Osteocyte (in vitro differentiated cells): ENCODE data around the gene XRCC2. TPM values are rescaled to one million over a fixed set of nuclear protein-coding genes. Genes with fewer than 3 reads are reported as not detected.

ENCODE experiments used
- DNase-seq: peaks from one replicate; pipeline ENCODE4 v3.0.0; 2021; ENCODE audit warnings: mixed read lengths; ENCODE audit not compliant: unreplicated experiment; ENCODE audit errors: extremely low spot score
- H3K27ac Mint-ChIP-seq: one replicate; pipeline ENCODE4 v1.8.0; 2021; ENCODE audit warnings: mild to moderate bottlenecking, mixed read lengths; ENCODE audit not compliant: unreplicated experiment
- H3K27me3 Mint-ChIP-seq: one replicate; pipeline ENCODE4 v1.8.0; 2021; ENCODE audit warnings: mixed read lengths; ENCODE audit not compliant: unreplicated experiment
- H3K36me3 Mint-ChIP-seq: one replicate; pipeline ENCODE4 v1.8.0; 2021; ENCODE audit warnings: mixed read lengths; ENCODE audit not compliant: unreplicated experiment
- H3K4me1 Mint-ChIP-seq: one replicate; pipeline ENCODE4 v1.8.0; 2021; ENCODE audit warnings: mixed read lengths; ENCODE audit not compliant: unreplicated experiment
- H3K4me3 Mint-ChIP-seq: one replicate; pipeline ENCODE4 v1.8.0; 2021; ENCODE audit warnings: mild to moderate bottlenecking, moderate library complexity, mixed read lengths; ENCODE audit not compliant: unreplicated experiment
- H3K9me3 Mint-ChIP-seq: one replicate; pipeline ENCODE4 v1.8.0; 2021; ENCODE audit warnings: mixed read lengths; ENCODE audit not compliant: unreplicated experiment
- CTCF ChIP-seq: fragments of 200-600 bp; sonication (generic); IDR thresholded peaks from 2 replicates; pipeline ENCODE4 v1.5.0; 2021; ENCODE audit warnings: antibody characterized with exemption, mild to moderate bottlenecking, moderate library complexity
- total RNA-seq: library from RNA; stranded (reverse); gene quantifications from 2 replicates; pipeline ENCODE4 v1.2.1, GENCODE V29; 2021

XRCC2 gene
- total RNA-seq, 1 donor from 2014 or later = 1.4 TPM

GRCh38 chr7:152663148-152663740, 12.7 kb downstream of the XRCC2 start:
- no peak for TF ChIP-seq CTCF
- Mint-ChIP-seq H3K4me3 (no peak overlapping the region), H3K4me1 (no peaks in the 10 kb centered on the region), H3K27me3 (no peaks in the 10 kb centered on the region), H3K9me3 (no peaks in the 10 kb centered on the region), H3K36me3 (no peaks in the 10 kb centered on the region), H3K27ac (no peak overlapping the region)
- DNase-seq = no peak

GRCh38 chr7:152661479-152661878, 14.5 kb downstream of the XRCC2 start:
- Mint-ChIP-seq H3K4me1 (no peaks in the 10 kb centered on the region), H3K27ac (no peak overlapping the region)
- TF ChIP-seq CTCF = no peak

GRCh38 chr7:152660021-152660420, 15.9 kb downstream of the XRCC2 start:
- H3K36me3 Mint-ChIP-seq = no peaks in the 10 kb centered on the region
- H3K9me3 Mint-ChIP-seq = no peaks in the 10 kb centered on the region
- H3K27me3 Mint-ChIP-seq = no peaks in the 10 kb centered on the region
- no peak overlapping the region for H3K27ac Mint-ChIP-seq
- no peak for TF ChIP-seq CTCF
- DNase-seq = no peak
- H3K4me1 Mint-ChIP-seq = no peaks in the 10 kb centered on the region
- no peak overlapping the region for H3K4me3 Mint-ChIP-seq

More at GRCh38 chr7:152661479-152661878, 14.5 kb downstream of the XRCC2 start:
- DNase-seq = no peak
- Mint-ChIP-seq H3K27me3 (no peaks in the 10 kb centered on the region), H3K36me3 (no peaks in the 10 kb centered on the region), H3K4me3 (no peak overlapping the region), H3K9me3 (no peaks in the 10 kb centered on the region)

GRCh38 chr7:152654971-152655370, 21.0 kb downstream of the XRCC2 start:
- H3K36me3 Mint-ChIP-seq = no peaks in the 10 kb centered on the region
- H3K27ac Mint-ChIP-seq = no peak overlapping the region
- no peak for TF ChIP-seq CTCF
- peaks cover 1% of the 10 kb centered on the region for H3K4me1 Mint-ChIP-seq
- no peak overlapping the region for H3K4me3 Mint-ChIP-seq
- no peaks in the 10 kb centered on the region for H3K27me3 Mint-ChIP-seq
- no peak for DNase-seq
- H3K9me3 Mint-ChIP-seq = no peaks in the 10 kb centered on the region

GRCh38 chr7:152649220-152649619, 26.7 kb downstream of the XRCC2 start:
- Mint-ChIP-seq H3K4me3 (no peak overlapping the region), H3K9me3 (no peaks in the 10 kb centered on the region), H3K36me3 (peaks cover 9% of the 10 kb centered on the region), H3K4me1 (peaks cover 1% of the 10 kb centered on the region), H3K27ac (no peak overlapping the region), H3K27me3 (no peaks in the 10 kb centered on the region)
- TF ChIP-seq CTCF = no peak
- DNase-seq = no peak
